GM19193 (cell line): ENCODE measurements around the gene STAC3.

Source experiments
- POLR2A ChIP-seq: IDR thresholded peaks from 4 replicates; pipeline ENCODE4 v1.6.1; 2011; ENCODE audit not compliant: insufficient read depth, insufficient read length; ENCODE audit errors: extremely low read depth

The STAC3 gene

GRCh38 chr12:57215065-57215464 lies 35.9 kb downstream of the STAC3 start:
- no peak for TF ChIP-seq POLR2A

GRCh38 chr12:57214398-57214781 lies 36.6 kb downstream of the STAC3 start:
- no peak for TF ChIP-seq POLR2A

GRCh38 chr12:57213763-57214397 lies 37.1 kb downstream of the STAC3 start:
- no peak for TF ChIP-seq POLR2A

GRCh38 chr12:57213058-57213715 lies 37.8 kb downstream of the STAC3 start:
- TF ChIP-seq POLR2A = no peak

GRCh38 chr12:57212701-57213057 lies 38.3 kb downstream of the STAC3 start:
- TF ChIP-seq POLR2A = no peak

- no peak for TF ChIP-seq POLR2A
Observed at GRCh38 chr12:57211791-57212700, 38.9 kb downstream of the STAC3 start.

GRCh38 chr12:57210926-57211692 lies 39.9 kb downstream of the STAC3 start:
- no peak for TF ChIP-seq POLR2A

GRCh38 chr12:57210461-57210860 lies 40.5 kb downstream of the STAC3 start:
- no peak for TF ChIP-seq POLR2A

- no peak for TF ChIP-seq POLR2A
Observed at GRCh38 chr12:57209916-57210315, 41.1 kb downstream of the STAC3 start.

GRCh38 chr12:57208631-57209282 lies 42.2 kb downstream of the STAC3 start:
- TF ChIP-seq POLR2A = no peak

GRCh38 chr12:57207731-57208630 lies 43.0 kb downstream of the STAC3 start:
- TF ChIP-seq POLR2A = no peak

GRCh38 chr12:57205931-57206330 lies 45.1 kb downstream of the STAC3 start:
- no peak for TF ChIP-seq POLR2A

- no peak for TF ChIP-seq POLR2A
Observed at GRCh38 chr12:57205186-57205585, 45.8 kb downstream of the STAC3 start.
